GM21367 (cell line): ENCODE measurements around the gene SLC6A3.

Experiments used
- ATAC-seq: cut with Tn5 transposase; IDR thresholded peaks from one replicate; pipeline ENCODE4 v1.9.1; 2021; ENCODE audit not compliant: unreplicated experiment

Gene SLC6A3

DNA sequence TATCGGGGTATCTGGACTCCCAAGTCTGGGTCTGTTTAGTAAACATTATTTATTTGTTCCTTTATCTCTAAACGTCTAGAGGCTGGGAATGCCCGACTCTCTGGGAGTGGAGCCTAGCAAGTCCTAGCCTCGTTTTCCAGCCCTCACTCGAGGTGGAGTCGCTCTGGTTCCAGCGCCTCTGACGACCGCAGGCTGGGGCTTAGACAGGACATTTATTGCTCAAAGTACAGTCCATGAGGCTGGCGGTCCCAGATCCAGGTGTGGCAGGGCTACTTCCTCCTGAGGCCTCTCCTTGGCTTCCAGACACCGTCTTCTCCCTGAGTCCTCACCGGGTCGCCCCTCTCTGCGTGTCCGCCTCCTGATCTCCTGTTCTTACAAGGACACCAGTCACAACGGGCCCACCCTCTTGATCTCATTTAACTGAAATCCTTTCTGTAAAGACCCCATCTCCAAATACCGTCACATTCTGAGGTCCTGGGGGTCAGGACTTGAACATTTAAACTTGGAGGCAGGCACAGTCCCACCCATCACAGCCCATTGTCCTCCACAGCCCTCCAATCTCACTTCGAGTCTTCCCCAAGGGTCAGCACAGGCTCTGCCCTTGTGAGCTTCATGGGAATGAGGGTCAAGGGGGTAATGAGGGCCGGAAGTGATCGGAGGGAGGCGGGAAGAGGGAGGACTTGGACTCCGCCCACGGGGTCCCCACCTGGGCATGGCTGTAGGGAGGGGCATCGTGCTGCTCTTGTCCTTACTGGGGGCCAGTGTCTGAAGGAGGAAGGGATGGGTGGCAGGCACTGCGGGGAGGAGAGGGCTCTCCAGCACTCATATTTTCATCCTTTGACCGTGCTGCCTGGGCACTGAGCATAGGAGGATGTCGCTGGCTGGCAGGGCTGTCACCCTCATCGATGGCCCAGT, 88.1 kb downstream of the SLC6A3 start:
- no peak for ATAC-seq

DNA sequence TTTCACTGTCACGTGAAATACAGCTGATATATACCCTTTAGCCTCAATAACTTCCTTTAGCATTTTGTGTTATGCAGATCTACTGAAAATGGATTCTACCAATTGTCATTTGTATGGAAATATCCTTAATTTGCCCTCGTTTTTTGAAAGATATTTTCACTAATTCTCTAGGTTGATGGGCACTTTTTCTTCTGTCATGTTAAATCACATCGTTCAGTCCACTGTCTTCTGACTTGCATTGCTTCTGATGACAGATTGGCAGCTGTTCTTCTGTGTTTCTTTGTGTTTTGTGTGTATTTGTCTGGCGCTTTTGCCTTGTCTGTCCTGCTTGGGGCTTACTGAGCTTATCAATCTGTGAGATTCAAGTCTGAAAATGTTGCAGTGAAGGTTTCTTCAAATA, 90.7 kb downstream of the SLC6A3 start:
- no peak for ATAC-seq

- no peak for ATAC-seq
These were observed 92.7 kb downstream of the SLC6A3 start for GRCh38 chr5:1352231-1353219.

DNA sequence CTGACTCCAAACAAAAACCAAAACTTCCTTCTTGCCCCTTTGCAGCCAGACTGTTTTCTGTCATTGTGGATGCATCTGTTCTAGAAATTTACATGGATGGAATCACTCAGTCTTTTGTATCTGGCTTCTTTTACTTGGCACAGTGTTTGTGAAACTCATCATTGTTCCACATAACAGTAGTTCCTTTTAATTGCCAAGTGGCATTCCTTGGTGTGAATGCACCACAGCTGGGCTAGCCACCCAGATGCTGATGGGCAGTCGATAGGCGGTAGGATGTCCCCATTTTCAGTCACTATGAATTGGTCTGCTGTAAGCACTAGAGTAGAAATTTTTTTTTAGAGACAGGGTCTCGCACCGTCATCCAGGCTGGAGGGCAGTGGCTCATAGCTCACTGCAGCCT, 94.1 kb downstream of the SLC6A3 start:
- no peak for ATAC-seq

DNA sequence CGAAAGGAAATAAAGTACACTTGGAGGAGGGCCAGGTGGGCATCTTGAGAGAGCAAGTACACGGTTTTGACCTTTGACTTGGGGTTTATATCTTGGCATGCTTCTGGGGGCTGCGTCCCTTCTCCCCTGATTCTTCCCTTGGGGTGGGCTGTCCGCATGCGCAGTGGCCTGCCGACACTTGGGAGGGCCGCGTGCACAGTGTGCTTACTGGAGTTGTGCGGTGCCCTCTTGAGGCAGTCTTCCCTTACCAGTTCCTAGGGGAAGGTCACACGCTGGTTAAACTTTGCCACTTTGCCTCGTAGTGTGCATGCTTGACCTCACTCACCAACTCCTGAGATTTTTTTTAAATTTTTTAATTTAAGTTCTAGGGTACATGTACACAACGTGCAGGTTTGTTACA, 96.0 kb downstream of the SLC6A3 start:
- no peak for ATAC-seq

GRCh38 chr5:1348986-1349245, 96.3 kb downstream of the SLC6A3 start:
- ATAC-seq = no peak

DNA sequence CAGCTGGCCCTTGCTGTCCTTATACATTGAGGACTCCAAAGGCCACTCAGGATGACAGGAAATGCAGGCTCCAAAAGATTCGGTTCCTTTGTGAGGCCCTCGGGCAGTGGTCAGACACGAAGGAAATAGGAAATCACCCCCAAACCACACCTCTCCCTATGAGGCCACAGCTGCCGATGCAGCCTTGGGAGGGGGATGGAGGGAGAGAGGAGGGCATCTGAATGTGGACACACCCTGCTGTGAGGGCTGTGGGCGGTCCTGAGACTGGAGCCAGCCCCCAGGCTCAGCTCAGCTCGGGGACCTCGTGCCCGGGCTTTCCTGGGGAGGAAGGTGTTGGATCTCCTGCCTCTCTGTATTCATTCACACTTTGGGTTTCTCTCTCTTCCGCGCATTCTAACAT, 97.7 kb downstream of the SLC6A3 start:
- no peak for ATAC-seq

- ATAC-seq = no peak
These were observed 98.4 kb downstream of the SLC6A3 start for GRCh38 chr5:1346627-1347440.

- ATAC-seq = no peak
These were observed 99.2 kb downstream of the SLC6A3 start for GRCh38 chr5:1345876-1346626.

- ATAC-seq = peak; percentile 71
These were observed 100.0 kb downstream of the SLC6A3 start, which contains the start of gene CLPTM1L for GRCh38 chr5:1344975-1345838. TSS of gene CLPTM1L (minus strand) at chr5:1345099. CDS start at chr5:1344841, 258 bp downstream.

DNA sequence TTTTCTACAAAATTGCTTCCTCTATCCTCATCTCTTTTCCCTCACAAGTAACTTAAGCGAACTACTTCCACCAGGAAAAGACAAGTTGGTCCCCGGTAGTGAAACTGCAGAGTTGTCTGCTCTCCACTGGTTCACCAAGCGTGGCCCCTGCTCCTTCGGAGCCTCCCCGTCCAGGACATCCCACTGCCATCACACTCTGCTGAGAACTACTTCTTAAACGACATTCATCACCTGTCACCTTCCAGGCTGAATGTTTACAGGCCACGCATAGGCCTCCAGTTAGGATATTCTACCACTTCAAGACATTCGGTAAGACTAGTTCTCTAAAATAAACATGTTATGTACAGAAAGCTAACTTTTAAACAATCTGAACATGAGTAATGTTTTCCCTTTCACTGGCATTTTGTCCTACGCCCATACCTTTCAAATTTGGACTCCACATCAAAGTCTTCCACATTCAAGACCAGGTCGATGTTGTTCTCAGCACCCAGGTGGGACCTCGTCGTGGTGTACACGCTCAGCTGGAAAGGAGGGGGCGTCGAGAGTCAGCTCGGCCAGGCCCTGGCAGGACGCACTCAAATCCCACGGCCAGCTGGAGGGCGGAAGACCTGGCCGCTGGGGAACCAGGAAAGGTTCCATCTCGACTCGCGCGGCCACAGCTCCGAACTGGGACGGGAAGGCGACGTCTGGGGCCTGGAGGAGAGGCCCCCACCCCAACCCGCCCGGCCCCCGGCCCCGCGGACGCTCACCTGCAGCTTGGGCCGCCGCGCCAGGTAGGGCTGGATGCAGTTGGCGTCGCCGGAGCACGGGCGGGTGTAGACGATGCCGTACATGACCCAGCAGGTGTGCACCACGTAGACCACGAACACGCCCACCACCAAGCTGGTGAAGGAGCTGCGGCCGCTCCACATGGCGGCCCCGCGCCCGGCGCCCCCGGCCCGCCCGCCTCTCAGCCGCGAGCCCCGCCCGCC, 101.0 kb downstream of the SLC6A3 start:
- peak; percentile 17 for ATAC-seq

DNA sequence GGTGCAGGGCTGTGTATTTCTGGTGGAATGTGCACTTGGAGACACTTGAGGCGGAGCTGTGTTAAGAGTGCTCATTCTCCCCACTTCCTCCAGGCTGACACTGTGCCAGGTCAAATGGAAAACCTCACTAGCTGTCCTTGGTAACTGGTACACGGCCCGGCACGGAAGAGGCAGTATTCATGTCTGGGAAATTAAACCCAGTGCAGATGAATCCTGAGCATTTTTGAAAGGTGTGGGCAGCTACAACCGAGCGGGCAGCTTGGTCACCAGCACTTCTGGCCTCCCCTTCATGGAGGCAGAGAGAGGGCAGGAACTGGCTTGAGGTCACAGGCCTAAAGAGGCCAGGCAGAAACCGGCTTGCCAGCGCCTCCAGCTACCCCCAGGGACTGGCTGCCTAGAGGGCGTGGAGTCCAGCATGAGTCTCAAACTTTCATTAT, 101.9 kb downstream of the SLC6A3 start:
- no peak for ATAC-seq
